Calu3 (cell line): ENCODE results near the gene TMEM150A. TPM values are rescaled to one million over a fixed set of nuclear protein-coding genes. Genes with fewer than 3 reads are reported as not detected.
A peak's percentile ranks its signal among the peaks of the same experiment; 100 is the strongest.

Experiments used
- BruUV-seq: library from RNA; stranded (reverse); fragments of 400-500 nt; replicated peaks from 2 replicates; lab custom pipeline; 2021; lab: Mats Ljungman, UMichigan
- CTCF ChIA-PET: fragments of 300-600 bp; sonication (Branson Sonifier 250); formaldehyde crosslinking; loops from one replicate; lab custom pipeline; 2022; ENCODE audit warnings: antibody characterized with exemption; lab: Charles Lee
- DNase-seq: peaks from one replicate; pipeline ENCODE4 v3.0.0; 2022
- H3K27ac Mint-ChIP-seq: one replicate; pipeline ENCODE4 v1.8.0; 2022; ENCODE audit warnings: mixed read lengths; ENCODE audit not compliant: unreplicated experiment
- H3K27me3 Mint-ChIP-seq: one replicate; pipeline ENCODE4 v1.8.0; 2022; ENCODE audit warnings: mixed read lengths; ENCODE audit not compliant: unreplicated experiment
- H3K36me3 Mint-ChIP-seq: one replicate; pipeline ENCODE4 v1.8.0; 2022; ENCODE audit warnings: mild to moderate bottlenecking, moderate library complexity, mixed read lengths; ENCODE audit not compliant: insufficient read depth, unreplicated experiment
- H3K4me1 Mint-ChIP-seq: one replicate; pipeline ENCODE4 v1.8.0; 2022; ENCODE audit warnings: mild to moderate bottlenecking, low read depth, mixed read lengths; ENCODE audit not compliant: unreplicated experiment
- H3K4me3 Mint-ChIP-seq: one replicate; pipeline ENCODE4 v1.8.0; 2022; ENCODE audit warnings: mild to moderate bottlenecking, low read depth, moderate library complexity, mixed read lengths; ENCODE audit not compliant: unreplicated experiment
- H3K9me3 Mint-ChIP-seq: one replicate; pipeline ENCODE4 v1.8.0; 2022; ENCODE audit warnings: low read depth, mixed read lengths; ENCODE audit not compliant: unreplicated experiment
- CTCF ChIP-seq: fragments of 200-600 bp; IDR thresholded peaks from one replicate; pipeline ENCODE4 v1.8.0; 2022; ENCODE audit warnings: antibody characterized with exemption; ENCODE audit not compliant: unreplicated experiment
- intact Hi-C: fragments of 100-400 bp; cut with micrococcal nuclease; formaldehyde crosslinking; loops from one replicate; pipeline ENCODE4 v1.10.0; 2022; ENCODE audit not compliant: unreplicated experiment
- total RNA-seq: library from RNA; stranded (reverse); gene quantifications from 2 replicates; pipeline ENCODE4 v1.2.3, GENCODE V29; 2022

The TMEM150A gene
- total RNA-seq, 1 experiment from 2014 or later: 12.1 TPM

- intact Hi-C loops: loop anchor here (5.0 kb wide), 1 partner anchor 58 kb away; no protein-coding TSS in a partner anchor
- DNase-seq: no peak
Measured at GRCh38 chr2:85649201-85650190, 47.0 kb upstream of the TMEM150A start.

GRCh38 chr2:85648619-85649018, 46.1 kb upstream of the TMEM150A start:
- Mint-ChIP-seq H3K36me3 (peaks cover 59% of the 10 kb centered on the region), H3K4me1 (no peaks in the 10 kb centered on the region), H3K27ac (no peak overlapping the region), H3K27me3 (no peaks in the 10 kb centered on the region), H3K4me3 (no peak overlapping the region), H3K9me3 (no peaks in the 10 kb centered on the region)
- intact Hi-C loops: loop anchor here (5.0 kb wide), 1 partner anchor 59 kb away; no protein-coding TSS in a partner anchor
- BruUV-seq: TSS peak; percentile 33
- DNase-seq: peak; percentile 41
- peak; percentile 49 for TF ChIP-seq CTCF
- CTCF ChIA-PET: interaction anchor here (0.7 to 3.0 kb wide), 3 partner anchors 12 to 46 kb away, joined by 3 to 10 read pairs (median 3); partner anchors contain the start of gene GNLY

More at GRCh38 chr2:85649201-85650190, 47.0 kb upstream of the TMEM150A start:
- Mint-ChIP-seq H3K27ac (no peak overlapping the region), H3K27me3 (no peaks in the 10 kb centered on the region), H3K36me3 (peaks cover 65% of the 10 kb centered on the region), H3K4me3 (no peak overlapping the region), H3K9me3 (no peaks in the 10 kb centered on the region), H3K4me1 (no peaks in the 10 kb centered on the region)
- BruUV-seq: no TSS peak
- CTCF ChIA-PET: interaction anchor here (0.7 to 3.0 kb wide), 3 partner anchors 13 to 45 kb away, joined by 3 to 10 read pairs (median 3); partner anchors contain the start of gene GNLY
- no peak for TF ChIP-seq CTCF

GRCh38 chr2:85647823-85648526, 45.5 kb upstream of the TMEM150A start:
- CTCF ChIA-PET: interaction anchor here (3.0 kb wide), 1 partner anchor 11 kb away, joined by 10 read pairs; no protein-coding TSS in a partner anchor
- intact Hi-C loops: loop anchor here (5.0 kb wide), 1 partner anchor 59 kb away; no protein-coding TSS in a partner anchor
- no TSS peak for BruUV-seq
- Mint-ChIP-seq H3K27me3 (no peaks in the 10 kb centered on the region), H3K9me3 (no peaks in the 10 kb centered on the region), H3K36me3 (peaks cover 59% of the 10 kb centered on the region), H3K4me1 (no peaks in the 10 kb centered on the region), H3K4me3 (no peak overlapping the region), H3K27ac (no peak overlapping the region)
- no peak for DNase-seq
- TF ChIP-seq CTCF: no peak

GRCh38 chr2:85646166-85646565, 43.7 kb upstream of the TMEM150A start:
- intact Hi-C loops: loop anchor here (5.0 kb wide), 1 partner anchor 61 kb away; no protein-coding TSS in a partner anchor
- Mint-ChIP-seq H3K27me3 (no peaks in the 10 kb centered on the region), H3K4me3 (no peak overlapping the region), H3K9me3 (no peaks in the 10 kb centered on the region), H3K36me3 (peaks cover 70% of the 10 kb centered on the region), H3K27ac (no peak overlapping the region), H3K4me1 (no peaks in the 10 kb centered on the region)
- DNase-seq: no peak
- no peak for TF ChIP-seq CTCF
- CTCF ChIA-PET: no interaction called here
- no TSS peak for BruUV-seq
